Neural progenitor cell (in vitro differentiated cells): Measurements from ENCODE around the gene TSPAN16. TPM values are rescaled to one million over a fixed set of nuclear protein-coding genes. Genes with fewer than 3 reads are reported as not detected.

Experiments used
- DNase-seq: peaks from one replicate; pipeline ENCODE4 v3.0.0-alpha.2; 2016; ENCODE audit warnings: low spot score
- H2AFZ ChIP-seq: fragments of 200-600 bp; sonication (generic); replicated peaks from 2 replicates; pipeline ENCODE4 v1.6.1; 2016; ENCODE audit warnings: antibody characterized with exemption
- H3F3A ChIP-seq: fragments of 200-600 bp; sonication (generic); 2 replicates; pipeline ENCODE4 v1.6.1; 2016; ENCODE audit warnings: antibody characterized with exemption, low read depth
- H3K27ac ChIP-seq: fragments of 200-600 bp; sonication (generic); 2 replicates; pipeline ENCODE4 v1.5.1; 2016; ENCODE audit warnings: mild to moderate bottlenecking
- H3K27me3 ChIP-seq: fragments of 200-600 bp; sonication (generic); 2 replicates; pipeline ENCODE4 v1.6.1; 2016; ENCODE audit warnings: mild to moderate bottlenecking, moderate library complexity
- H3K36me3 ChIP-seq: fragments of 200-600 bp; sonication (generic); 2 replicates; pipeline ENCODE4 v1.5.1; 2016
- H3K4me1 ChIP-seq: fragments of 200-600 bp; sonication (generic); 2 replicates; pipeline ENCODE4 v1.6.1; 2016; ENCODE audit warnings: mixed run types
- H3K4me2 ChIP-seq: fragments of 200-600 bp; sonication (generic); 2 replicates; pipeline ENCODE4 v1.6.1; 2016
- H3K4me3 ChIP-seq: fragments of 200-600 bp; sonication (generic); 2 replicates; pipeline ENCODE4 v1.5.1; 2016
- H3K79me2 ChIP-seq: fragments of 200-600 bp; sonication (generic); 2 replicates; pipeline ENCODE4 v1.6.1; 2016; ENCODE audit warnings: low read depth
- H3K9ac ChIP-seq: fragments of 200-600 bp; sonication (generic); 2 replicates; pipeline ENCODE4 v1.6.1; 2016
- H3K9me3 ChIP-seq: fragments of 200-600 bp; sonication (generic); 2 replicates; pipeline ENCODE4 v1.5.1; 2016; ENCODE audit warnings: low read depth
- H4K20me1 ChIP-seq: fragments of 200-600 bp; sonication (generic); 2 replicates; pipeline ENCODE4 v1.6.1; 2016; ENCODE audit warnings: low read depth
- H3K27ac Mint-ChIP-seq: 3 replicates; pipeline ENCODE4 v1.8.0; 2021; ENCODE audit warnings: mixed read lengths
- H3K27me3 Mint-ChIP-seq: 2 replicates; pipeline ENCODE4 v1.8.0; 2022; ENCODE audit warnings: low read depth, mild to moderate bottlenecking, inconsistent platforms, moderate library complexity, mixed read lengths; ENCODE audit not compliant: insufficient read depth
- H3K36me3 Mint-ChIP-seq: 3 replicates; pipeline ENCODE4 v1.8.0; 2021; ENCODE audit warnings: mixed read lengths
- H3K4me1 Mint-ChIP-seq: 3 replicates; pipeline ENCODE4 v1.8.0; 2021; ENCODE audit warnings: mixed read lengths
- H3K4me3 Mint-ChIP-seq: 3 replicates; pipeline ENCODE4 v1.8.0; 2021; ENCODE audit warnings: mild to moderate bottlenecking, moderate library complexity, mixed read lengths
- H3K9me3 Mint-ChIP-seq: 3 replicates; pipeline ENCODE4 v1.8.0; 2020; ENCODE audit warnings: mixed read lengths
- EZH2 ChIP-seq: fragments of 200-600 bp; sonication (generic); IDR thresholded peaks from 2 replicates; pipeline ENCODE4 v1.6.1; 2017; ENCODE audit warnings: antibody characterized with exemption, mild to moderate bottlenecking, moderate library complexity
- EZH2phosphoT487 ChIP-seq: fragments of 200-600 bp; sonication (generic); IDR thresholded peaks from 2 replicates; pipeline ENCODE4 v1.6.1; 2017; ENCODE audit warnings: antibody characterized with exemption
- total RNA-seq: library from RNA; depleted of rRNA; stranded (reverse); fragments of >200 nt; gene quantifications from 2 replicates; pipeline ENCODE4 v1.2.3, GENCODE V29; 2015; ENCODE audit warnings: low replicate concordance
- TF ChIP-seq, protein P1 (sequence below): fragments of 200-600 bp; sonication (generic); IDR thresholded peaks from 2 replicates; pipeline ENCODE4 v1.5.1; 2017; ENCODE audit warnings: antibody characterized with exemption, mild to moderate bottlenecking

TSPAN16 gene
- total RNA-seq: not detected in 2 replicates

GRCh38 chr19:11295665-11296245 lies at the start of gene TSPAN16:
TSPAN16 (plus strand) TSS chr19:11296160; CDS start chr19:11296298, 138 bp downstream.
- Histone ChIP-seq H3K36me3 (no peaks in the 10 kb centered on the region), H3K4me3 (no peak within 1 kb of the TSS), H3K27me3 (no peaks in the 10 kb centered on the region), H4K20me1 (no peaks in the 10 kb centered on the region), H3F3A (peaks cover 11% of the 10 kb centered on the region), H2AFZ (no peak within 1 kb of the TSS), H3K79me2 (no peaks in the 10 kb centered on the region), H3K4me1 (peaks cover 4% of the 10 kb centered on the region), H3K9ac (no peak within 1 kb of the TSS), H3K27ac (no peak within 1 kb of the TSS), H3K9me3 (no peaks in the 10 kb centered on the region), H3K4me2 (no peak within 1 kb of the TSS)
- no peaks in the 10 kb centered on the region for H3K36me3 Mint-ChIP-seq
- peak; percentile 10 for DNase-seq
- no peak within 1 kb of the TSS for H3K4me3 Mint-ChIP-seq
- no peak for TF ChIP-seq EZH2phosphoT487
- TF ChIP-seq, protein P1, sequence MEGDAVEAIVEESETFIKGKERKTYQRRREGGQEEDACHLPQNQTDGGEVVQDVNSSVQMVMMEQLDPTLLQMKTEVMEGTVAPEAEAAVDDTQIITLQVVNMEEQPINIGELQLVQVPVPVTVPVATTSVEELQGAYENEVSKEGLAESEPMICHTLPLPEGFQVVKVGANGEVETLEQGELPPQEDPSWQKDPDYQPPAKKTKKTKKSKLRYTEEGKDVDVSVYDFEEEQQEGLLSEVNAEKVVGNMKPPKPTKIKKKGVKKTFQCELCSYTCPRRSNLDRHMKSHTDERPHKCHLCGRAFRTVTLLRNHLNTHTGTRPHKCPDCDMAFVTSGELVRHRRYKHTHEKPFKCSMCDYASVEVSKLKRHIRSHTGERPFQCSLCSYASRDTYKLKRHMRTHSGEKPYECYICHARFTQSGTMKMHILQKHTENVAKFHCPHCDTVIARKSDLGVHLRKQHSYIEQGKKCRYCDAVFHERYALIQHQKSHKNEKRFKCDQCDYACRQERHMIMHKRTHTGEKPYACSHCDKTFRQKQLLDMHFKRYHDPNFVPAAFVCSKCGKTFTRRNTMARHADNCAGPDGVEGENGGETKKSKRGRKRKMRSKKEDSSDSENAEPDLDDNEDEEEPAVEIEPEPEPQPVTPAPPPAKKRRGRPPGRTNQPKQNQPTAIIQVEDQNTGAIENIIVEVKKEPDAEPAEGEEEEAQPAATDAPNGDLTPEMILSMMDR: peak; percentile 8
- H3K27me3 Mint-ChIP-seq: peaks cover 6% of the 10 kb centered on the region
- H3K9me3 Mint-ChIP-seq: peaks cover 8% of the 10 kb centered on the region
- H3K27ac Mint-ChIP-seq: peak within 1 kb of the TSS; percentile 77
- peaks cover 4% of the 10 kb centered on the region for H3K4me1 Mint-ChIP-seq

DNA sequence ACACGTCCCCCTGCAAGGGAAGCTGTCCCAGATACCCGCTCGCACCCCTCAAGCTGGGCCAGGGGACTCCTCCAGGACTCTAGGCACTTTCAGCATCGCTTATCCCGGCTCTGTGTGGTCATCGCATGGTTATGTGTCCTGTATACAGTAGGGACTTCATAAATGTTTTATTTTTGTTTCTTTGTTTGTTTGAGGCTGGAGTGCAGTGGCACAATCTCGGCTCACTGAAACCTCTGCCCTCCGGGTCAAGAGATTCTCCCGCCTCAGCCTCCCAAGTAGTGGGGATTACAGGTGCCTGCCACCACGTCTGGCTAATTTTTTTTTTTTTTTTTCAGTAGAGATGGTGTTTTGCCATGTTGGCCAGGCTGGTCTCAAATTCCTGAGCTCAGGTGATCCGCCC lies 49.0 kb upstream of the TSPAN16 start:
- H3K27me3 ChIP-seq: no peaks in the 10 kb centered on the region
- peaks cover 11% of the 10 kb centered on the region for H3K4me1 Mint-ChIP-seq
- peaks cover 3% of the 10 kb centered on the region for H4K20me1 ChIP-seq

DNA sequence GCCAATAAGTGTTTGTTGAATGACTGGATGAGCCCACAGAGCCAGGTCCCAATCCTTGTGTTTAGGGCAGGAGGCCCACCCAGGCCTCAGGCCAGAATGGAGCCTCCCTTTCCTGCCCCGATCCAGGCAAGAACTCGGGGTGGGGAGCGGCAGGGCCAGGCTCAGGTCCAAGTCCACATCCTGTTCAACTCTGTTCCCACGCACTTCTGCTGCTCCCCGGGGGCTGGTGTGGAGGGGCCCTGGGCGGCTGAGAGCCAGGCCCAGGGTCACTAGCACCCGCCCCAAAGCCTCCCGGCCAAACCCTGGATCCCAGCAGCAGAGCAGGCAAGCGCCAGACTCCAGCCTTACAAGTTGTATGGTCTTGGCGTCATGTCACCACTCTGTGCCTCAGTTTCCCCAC lies 48.6 kb upstream of the TSPAN16 start:
- Histone ChIP-seq H3K36me3 (no peaks in the 10 kb centered on the region), H3K9me3 (no peaks in the 10 kb centered on the region), H3K4me1 (no peaks in the 10 kb centered on the region), H3K4me3 (no peak overlapping the region), H4K20me1 (peaks cover 3% of the 10 kb centered on the region), H3F3A (no peaks in the 10 kb centered on the region), H2AFZ (no peak overlapping the region), H3K27me3 (no peaks in the 10 kb centered on the region), H3K27ac (no peak overlapping the region), H3K4me2 (no peak overlapping the region), H3K79me2 (no peaks in the 10 kb centered on the region), H3K9ac (no peak overlapping the region)
- no peak for DNase-seq
- TF ChIP-seq EZH2phosphoT487: no peak
- no peak overlapping the region for H3K27ac Mint-ChIP-seq
- H3K27me3 Mint-ChIP-seq: peaks cover 6% of the 10 kb centered on the region
- no peaks in the 10 kb centered on the region for H3K36me3 Mint-ChIP-seq
- peaks cover 9% of the 10 kb centered on the region for H3K4me1 Mint-ChIP-seq
- no peaks in the 10 kb centered on the region for H3K9me3 Mint-ChIP-seq
- H3K4me3 Mint-ChIP-seq: no peak overlapping the region

More for the DNA sequence above, 49.0 kb upstream of the TSPAN16 start:
- no peak for DNase-seq
- Histone ChIP-seq H3K4me1 (no peaks in the 10 kb centered on the region), H3K9me3 (no peaks in the 10 kb centered on the region), H2AFZ (no peak overlapping the region), H3K79me2 (no peaks in the 10 kb centered on the region), H3K27ac (no peak overlapping the region), H3K36me3 (no peaks in the 10 kb centered on the region), H3K4me2 (no peak overlapping the region), H3F3A (no peaks in the 10 kb centered on the region), H3K4me3 (no peak overlapping the region), H3K9ac (no peak overlapping the region)
- Mint-ChIP-seq H3K27ac (no peak overlapping the region), H3K4me3 (no peak overlapping the region), H3K36me3 (no peaks in the 10 kb centered on the region), H3K9me3 (no peaks in the 10 kb centered on the region), H3K27me3 (peaks cover 6% of the 10 kb centered on the region)
- TF ChIP-seq EZH2 (no peak), EZH2phosphoT487 (no peak)
- TF ChIP-seq, protein P1: no peak

- H3K4me1 Mint-ChIP-seq: peaks cover 5% of the 10 kb centered on the region
- no peak overlapping the region for H3K27ac ChIP-seq
- H3K36me3 ChIP-seq: no peaks in the 10 kb centered on the region
- peaks cover 3% of the 10 kb centered on the region for H4K20me1 ChIP-seq
- no peaks in the 10 kb centered on the region for H3K4me1 ChIP-seq
- no peaks in the 10 kb centered on the region for H3K9me3 ChIP-seq
- H3K27me3 ChIP-seq: no peaks in the 10 kb centered on the region
- H2AFZ ChIP-seq: no peak overlapping the region
- no peak for TF ChIP-seq EZH2
- no peak overlapping the region for H3K4me3 ChIP-seq
- no peaks in the 10 kb centered on the region for H3F3A ChIP-seq
- H3K4me3 Mint-ChIP-seq: no peak overlapping the region
- H3K36me3 Mint-ChIP-seq: no peaks in the 10 kb centered on the region
- no peak overlapping the region for H3K27ac Mint-ChIP-seq
- H3K27me3 Mint-ChIP-seq: peaks cover 6% of the 10 kb centered on the region
- no peaks in the 10 kb centered on the region for H3K9me3 Mint-ChIP-seq
- no peak overlapping the region for H3K4me2 ChIP-seq
- H3K79me2 ChIP-seq: no peaks in the 10 kb centered on the region
- no peak for DNase-seq
- no peak overlapping the region for H3K9ac ChIP-seq
These were observed 48.0 kb upstream of the TSPAN16 start for GRCh38 chr19:11247934-11248333.
